Measurements from ENCODE around the gene FAM9A.
"Not testable (repeated sequence)": the region's sequence is repeated elsewhere in the genome, so short reads cannot be mapped to it uniquely, and the experiment has no call there.

The FAM9A gene

DNA sequence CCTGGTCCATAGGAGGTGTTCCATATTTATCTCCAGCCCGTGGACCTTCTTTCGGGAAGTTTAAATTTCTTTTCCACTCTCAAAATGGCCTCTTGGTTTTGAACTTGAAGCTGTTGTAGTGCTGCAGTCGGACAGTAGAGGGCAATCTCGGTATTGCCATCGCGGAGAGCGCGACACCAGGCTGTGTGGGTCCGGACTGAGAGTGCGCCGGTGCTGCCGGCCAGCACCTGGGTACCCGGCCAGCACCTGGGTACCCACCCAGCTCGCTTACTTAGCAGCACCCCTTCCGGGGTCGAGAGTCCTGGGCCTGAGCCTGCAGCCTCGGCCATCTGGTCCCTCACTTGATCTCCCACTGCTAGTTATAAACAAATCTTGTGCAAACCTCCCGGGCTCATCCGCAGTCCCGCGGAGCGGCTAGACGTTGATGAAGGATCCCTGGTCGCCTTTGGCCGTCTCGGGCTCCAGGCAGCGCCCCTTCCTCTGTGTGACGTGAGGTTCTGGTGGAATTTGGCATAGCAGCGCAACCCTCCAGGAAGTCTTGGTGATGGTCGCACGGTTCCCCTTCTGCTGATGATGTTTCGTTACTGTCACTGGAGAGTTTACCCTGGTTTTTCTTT lies 18.0 kb downstream of the FAM9A start:
- no peak for DNase-seq (ENCODE audit: low read depth)
- H3K4me3 ChIP-seq (ENCODE audit: low read depth, low read length): no peak overlapping the region
- TF ChIP-seq, protein P1, sequence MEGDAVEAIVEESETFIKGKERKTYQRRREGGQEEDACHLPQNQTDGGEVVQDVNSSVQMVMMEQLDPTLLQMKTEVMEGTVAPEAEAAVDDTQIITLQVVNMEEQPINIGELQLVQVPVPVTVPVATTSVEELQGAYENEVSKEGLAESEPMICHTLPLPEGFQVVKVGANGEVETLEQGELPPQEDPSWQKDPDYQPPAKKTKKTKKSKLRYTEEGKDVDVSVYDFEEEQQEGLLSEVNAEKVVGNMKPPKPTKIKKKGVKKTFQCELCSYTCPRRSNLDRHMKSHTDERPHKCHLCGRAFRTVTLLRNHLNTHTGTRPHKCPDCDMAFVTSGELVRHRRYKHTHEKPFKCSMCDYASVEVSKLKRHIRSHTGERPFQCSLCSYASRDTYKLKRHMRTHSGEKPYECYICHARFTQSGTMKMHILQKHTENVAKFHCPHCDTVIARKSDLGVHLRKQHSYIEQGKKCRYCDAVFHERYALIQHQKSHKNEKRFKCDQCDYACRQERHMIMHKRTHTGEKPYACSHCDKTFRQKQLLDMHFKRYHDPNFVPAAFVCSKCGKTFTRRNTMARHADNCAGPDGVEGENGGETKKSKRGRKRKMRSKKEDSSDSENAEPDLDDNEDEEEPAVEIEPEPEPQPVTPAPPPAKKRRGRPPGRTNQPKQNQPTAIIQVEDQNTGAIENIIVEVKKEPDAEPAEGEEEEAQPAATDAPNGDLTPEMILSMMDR (IDR thresholded peaks at IDR 0.05; ENCODE audit: low read depth, low read length, missing control alignments): peak; percentile 59

DNA sequence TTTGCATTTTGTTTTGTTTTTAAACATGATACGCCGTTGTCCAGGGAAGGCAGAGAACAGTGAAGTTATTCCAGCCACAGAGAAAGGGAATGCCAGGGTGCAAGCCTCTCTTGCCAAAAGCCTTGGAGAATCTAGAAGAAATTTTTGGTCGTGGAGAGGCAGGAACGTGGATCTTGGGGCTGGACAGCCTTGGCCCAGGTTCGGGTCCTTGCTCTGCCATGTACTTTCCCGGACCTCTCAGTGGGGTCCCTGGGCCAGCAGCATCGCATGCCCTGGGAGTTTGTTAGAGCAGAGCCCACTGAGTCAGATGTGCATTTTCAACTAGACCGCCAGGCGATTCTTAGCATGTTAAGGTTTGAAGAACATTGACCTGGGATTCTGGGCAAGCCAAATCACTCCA lies 18.6 kb downstream of the FAM9A start:
- TF ChIP-seq, protein P1 (IDR thresholded peaks at IDR 0.05; ENCODE audit: low read depth, low read length, missing control alignments): no peak
- no peak for DNase-seq (ENCODE audit: low read depth)

DNA sequence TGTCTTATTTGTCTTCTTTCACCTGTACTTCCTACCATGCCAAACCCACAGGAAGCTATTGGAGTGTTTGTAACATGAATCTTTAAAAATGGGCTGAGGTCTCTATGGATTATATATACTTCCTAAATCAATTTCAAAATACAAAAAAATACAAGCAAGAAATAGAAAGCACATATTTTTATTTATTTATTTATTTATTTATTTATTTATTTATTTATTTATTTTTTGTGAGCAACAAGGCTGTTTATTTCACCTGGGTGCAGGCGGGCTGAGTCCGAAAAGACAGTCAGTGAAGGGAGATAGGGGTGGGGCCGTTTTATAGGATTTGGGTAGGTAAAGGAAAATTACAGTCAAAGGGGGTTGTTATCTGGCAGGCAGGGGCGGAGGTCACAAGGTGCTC lies 19.3 kb downstream of the FAM9A start:
- H3K4me3 ChIP-seq (ENCODE audit: low read depth, low read length): not testable (repeated sequence)

More for the DNA sequence above, 18.6 kb downstream of the FAM9A start:
- H3K4me3 ChIP-seq (ENCODE audit: low read depth, low read length): no peak overlapping the region

DNA sequence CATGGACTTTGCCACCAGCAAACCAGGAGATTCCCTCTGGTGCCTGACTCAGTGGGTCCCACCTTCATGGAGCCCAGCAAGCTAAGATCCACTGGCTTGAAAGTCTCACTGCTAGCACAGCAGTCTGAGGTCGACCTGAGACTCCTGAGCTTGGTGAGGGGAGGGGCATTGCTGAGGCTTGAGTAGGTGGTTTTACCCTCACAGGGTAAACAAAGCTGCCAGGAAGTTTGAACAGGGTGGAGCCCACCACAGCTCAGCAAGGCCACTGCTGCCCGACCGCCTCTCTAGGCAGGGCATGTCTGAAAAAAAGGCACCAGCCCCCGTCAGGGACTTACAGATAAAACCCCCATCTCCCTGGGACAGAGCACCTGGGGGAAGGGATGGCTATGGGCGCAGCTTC lies 28.1 kb downstream of the FAM9A start:
- no peak for DNase-seq (ENCODE audit: low read depth)
- no peak overlapping the region for H3K4me3 ChIP-seq (ENCODE audit: low read depth, low read length)
- TF ChIP-seq, protein P1 (IDR thresholded peaks at IDR 0.05; ENCODE audit: low read depth, low read length, missing control alignments): no peak

More for the DNA sequence above, 19.3 kb downstream of the FAM9A start:
- not testable (repeated sequence) for DNase-seq (ENCODE audit: low read depth)

DNA sequence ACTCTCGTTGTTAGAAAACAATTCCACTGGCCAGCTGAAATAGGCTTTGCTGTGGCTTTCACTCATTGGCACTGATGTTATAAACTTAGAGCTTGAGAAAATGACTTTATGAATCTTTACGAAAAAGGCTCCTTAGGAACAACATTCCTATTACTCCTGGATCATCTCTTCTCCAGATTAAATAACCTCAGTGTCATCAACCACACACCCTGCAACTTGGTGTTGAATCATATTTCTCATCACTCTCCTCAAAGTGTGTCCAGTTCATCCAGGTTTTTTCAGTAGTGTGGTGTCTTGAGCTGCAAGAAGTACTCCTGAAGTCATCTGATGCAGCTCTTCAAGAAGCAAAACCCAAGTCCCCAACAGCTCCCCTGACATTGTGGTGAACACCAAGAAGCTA lies 41.2 kb downstream of the FAM9A start:
- TF ChIP-seq, protein P1 (IDR thresholded peaks at IDR 0.05; ENCODE audit: low read depth, low read length, missing control alignments): no peak
- DNase-seq (ENCODE audit: low read depth): no peak
- H3K4me3 ChIP-seq (ENCODE audit: low read depth, low read length): no peak overlapping the region

DNA sequence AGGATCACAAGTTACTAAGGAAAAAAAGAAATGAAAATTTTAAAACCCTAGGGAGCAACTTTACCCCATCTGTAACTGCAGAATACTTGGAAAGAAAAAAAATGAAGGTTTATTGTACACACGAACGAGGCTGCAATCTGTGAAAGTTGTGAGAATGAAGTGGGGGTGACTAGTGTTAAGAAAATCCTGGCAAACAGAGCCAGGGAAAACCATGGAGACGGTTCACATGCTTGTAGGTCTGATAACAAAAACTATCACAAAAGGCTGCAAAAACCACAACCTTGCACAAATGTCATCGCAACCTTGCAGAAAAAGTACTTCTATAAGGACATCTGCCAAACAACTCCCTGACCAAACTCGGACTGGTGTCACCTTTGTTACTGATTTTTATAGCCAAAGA lies 42.5 kb downstream of the FAM9A start:
- H3K4me3 ChIP-seq (ENCODE audit: low read depth, low read length); DNase-seq (ENCODE audit: low read depth): not testable (repeated sequence)

DNA sequence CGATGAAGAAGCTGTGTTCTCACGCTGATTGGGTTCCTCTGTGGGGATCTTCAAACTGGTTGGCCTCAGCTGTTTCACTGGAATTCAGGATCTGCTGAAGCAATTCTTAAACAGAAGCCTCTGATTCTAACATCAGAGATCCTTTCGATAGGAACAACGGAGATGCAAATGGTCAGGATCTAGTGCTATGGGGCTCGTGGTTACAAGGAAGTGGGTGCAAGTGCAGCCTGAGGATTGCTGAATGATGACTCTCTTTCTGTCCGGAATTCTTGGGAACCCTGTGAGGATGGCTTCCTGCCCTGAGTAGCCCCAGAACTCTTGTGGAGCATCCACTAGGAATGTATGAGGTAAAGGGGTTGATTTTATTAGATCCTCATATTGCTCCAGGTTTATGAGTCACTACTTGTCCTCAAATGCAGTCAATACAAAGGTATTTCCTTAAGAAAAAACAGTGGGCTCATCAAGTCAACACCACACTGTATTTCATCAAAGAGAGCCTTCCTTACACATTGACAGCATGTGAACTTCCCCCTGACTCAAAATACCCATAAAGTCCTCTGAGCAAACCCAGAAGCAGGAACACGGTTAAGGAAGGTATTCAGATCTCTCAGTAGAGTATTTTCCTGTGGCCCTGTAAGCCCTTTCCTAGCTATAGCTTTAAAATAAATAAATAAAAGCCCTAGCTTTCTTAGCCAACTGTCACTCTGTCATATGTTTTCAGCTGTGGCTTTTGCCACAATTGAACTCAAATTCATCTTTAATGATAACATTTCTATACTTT lies 43.4 kb downstream of the FAM9A start:
- H3K4me3 ChIP-seq (ENCODE audit: low read depth, low read length); DNase-seq (ENCODE audit: low read depth): not testable (repeated sequence)

DNA sequence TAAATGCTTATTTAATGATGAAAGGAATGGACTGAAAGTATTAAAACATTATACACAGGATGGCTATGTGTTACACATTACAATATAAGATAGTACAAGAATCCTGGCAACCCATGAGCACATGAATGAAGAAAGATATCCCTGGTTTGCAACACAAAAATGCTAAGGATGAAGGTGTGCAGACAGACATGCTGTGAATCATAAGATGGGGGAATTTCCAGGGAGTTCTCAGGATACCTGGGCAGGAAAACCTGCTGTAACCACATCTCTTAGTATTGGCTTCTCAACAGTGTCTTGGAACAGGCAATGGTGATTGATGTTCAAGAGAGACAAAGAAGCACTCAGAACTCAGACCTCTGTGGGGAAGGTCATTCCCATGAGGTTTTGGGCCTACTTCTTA lies 45.4 kb downstream of the FAM9A start:
- TF ChIP-seq, protein P1 (IDR thresholded peaks at IDR 0.05; ENCODE audit: low read depth, low read length, missing control alignments): no peak
- no peak for DNase-seq (ENCODE audit: low read depth)
- no peak overlapping the region for H3K4me3 ChIP-seq (ENCODE audit: low read depth, low read length)
